ENCODE results near the gene SYNGAP1. TPM values are rescaled to one million over a fixed set of nuclear protein-coding genes. Genes with fewer than 3 reads are reported as not detected.
A peak's percentile ranks its signal among the peaks of the same experiment; 100 is the strongest.
"Not testable (repeated sequence)": the region's sequence is repeated elsewhere in the genome, so short reads cannot be mapped to it uniquely, and the experiment has no call there.

The SYNGAP1 gene
- total RNA-seq, result 10 to 100 TPM in 2 of 3 donors, 1 to 10 TPM in 1; 6.1 to 12.5 (median 10.7) TPM

DNA sequence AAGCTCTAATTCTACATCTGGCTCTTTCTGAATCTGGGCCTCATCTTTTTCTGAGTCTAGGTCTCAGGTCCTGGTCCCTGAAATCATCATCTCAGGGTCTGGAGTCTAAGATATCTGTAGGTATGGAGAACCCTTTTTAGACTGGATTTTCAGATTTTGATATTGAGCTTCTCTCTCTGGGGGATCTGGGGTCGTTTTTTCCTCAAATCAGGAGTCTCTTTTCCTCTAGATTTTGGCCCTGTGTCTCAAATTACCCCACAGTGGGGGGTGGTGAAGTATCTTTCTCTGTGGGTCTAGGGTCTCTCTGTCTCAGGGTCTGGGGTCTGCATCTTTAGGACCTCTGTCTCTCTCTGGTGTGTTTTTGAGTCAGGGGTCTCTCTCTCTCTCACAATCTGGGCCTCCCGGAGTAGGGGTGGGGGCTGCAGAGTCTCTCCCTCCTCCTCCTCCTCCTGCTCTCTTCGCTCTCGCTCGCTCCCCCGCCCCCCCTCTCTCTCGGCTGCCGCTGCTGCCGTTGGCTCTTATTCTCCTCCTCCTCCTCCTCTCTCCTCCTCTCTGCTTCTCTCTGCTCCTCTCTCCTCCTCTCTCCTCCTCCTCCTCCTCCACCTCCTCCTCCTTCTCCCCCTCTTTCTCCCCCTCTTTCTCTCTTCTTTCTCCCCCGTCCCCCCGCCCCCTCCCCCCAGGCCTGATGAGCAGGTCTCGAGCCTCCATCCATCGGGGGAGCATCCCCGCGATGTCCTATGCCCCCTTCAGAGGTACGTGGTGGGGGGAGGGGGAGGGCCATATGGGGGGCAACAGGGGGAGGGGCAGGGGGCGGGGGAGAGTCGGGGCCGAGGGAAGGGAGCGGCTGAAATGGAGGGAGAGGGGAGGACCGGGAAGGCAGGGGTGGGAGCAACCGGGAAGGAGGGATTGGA, at the start of gene SYNGAP1:
TSS of gene SYNGAP1 (plus strand) at position 486 of the 911 bp plus-strand sequence. CDS start at position 686, 200 bp downstream.
- H3K4me1 ChIP-seq, result peaks cover 0 to 5% of the 10 kb centered on the region in 2 donors
- H3K27ac ChIP-seq, result peak within 1 kb of the TSS; percentile 95 to 99
- no peak for TF ChIP-seq POLR2AphosphoS5 (IDR thresholded peaks at IDR 0.05)
- no peak for TF ChIP-seq POLR2A (IDR thresholded peaks at IDR 0.05)
- TF ChIP-seq, protein P1, sequence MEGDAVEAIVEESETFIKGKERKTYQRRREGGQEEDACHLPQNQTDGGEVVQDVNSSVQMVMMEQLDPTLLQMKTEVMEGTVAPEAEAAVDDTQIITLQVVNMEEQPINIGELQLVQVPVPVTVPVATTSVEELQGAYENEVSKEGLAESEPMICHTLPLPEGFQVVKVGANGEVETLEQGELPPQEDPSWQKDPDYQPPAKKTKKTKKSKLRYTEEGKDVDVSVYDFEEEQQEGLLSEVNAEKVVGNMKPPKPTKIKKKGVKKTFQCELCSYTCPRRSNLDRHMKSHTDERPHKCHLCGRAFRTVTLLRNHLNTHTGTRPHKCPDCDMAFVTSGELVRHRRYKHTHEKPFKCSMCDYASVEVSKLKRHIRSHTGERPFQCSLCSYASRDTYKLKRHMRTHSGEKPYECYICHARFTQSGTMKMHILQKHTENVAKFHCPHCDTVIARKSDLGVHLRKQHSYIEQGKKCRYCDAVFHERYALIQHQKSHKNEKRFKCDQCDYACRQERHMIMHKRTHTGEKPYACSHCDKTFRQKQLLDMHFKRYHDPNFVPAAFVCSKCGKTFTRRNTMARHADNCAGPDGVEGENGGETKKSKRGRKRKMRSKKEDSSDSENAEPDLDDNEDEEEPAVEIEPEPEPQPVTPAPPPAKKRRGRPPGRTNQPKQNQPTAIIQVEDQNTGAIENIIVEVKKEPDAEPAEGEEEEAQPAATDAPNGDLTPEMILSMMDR (IDR thresholded peaks at IDR 0.05), result no peak
- no peaks in the 10 kb centered on the region for H3K27me3 ChIP-seq
- DNase-seq (ENCODE audit: low spot score in 2 of 2), result no peak
- H3K36me3 ChIP-seq, result no peaks in the 10 kb centered on the region
- peak within 1 kb of the TSS; percentile 31 to 77 (median 48) for H3K4me3 ChIP-seq
- no peaks in the 10 kb centered on the region for H3K9me3 ChIP-seq
- intact Hi-C loops (cut with DNase I; ENCODE audit: low total_unique reads), result loop anchor here (10.0 kb wide), 1 partner anchor 545 kb away; no protein-coding TSS in a partner anchor

DNA sequence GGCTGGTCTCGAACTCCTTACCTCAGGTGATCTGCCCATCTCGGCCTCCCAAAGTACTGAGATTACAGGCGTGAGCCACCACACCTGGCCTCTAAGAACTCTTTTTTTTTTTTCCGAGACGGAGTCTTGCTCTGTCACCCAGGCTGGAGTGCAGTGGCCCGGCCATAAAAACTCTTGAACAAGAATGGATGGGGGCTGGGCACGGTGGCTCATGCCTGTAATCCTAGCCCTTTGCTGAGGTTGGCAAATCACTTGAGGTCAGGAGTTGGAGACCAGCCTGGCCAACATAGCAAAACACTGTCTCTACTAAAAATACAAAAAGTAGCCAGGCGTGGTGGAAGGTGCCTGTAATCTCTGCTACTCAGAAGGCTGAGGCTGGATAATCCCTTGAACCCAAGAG, 48.0 kb upstream of the SYNGAP1 start:
- H3K4me3 ChIP-seq; H3K27me3 ChIP-seq; DNase-seq (ENCODE audit: low spot score in 2 of 2); H3K27ac ChIP-seq; H3K36me3 ChIP-seq; intact Hi-C loops (cut with DNase I; ENCODE audit: low total_unique reads); H3K9me3 ChIP-seq: not testable (repeated sequence)
- H3K4me1 ChIP-seq, result peaks cover 0 to 10% of the 10 kb centered on the region in 2 donors

DNA sequence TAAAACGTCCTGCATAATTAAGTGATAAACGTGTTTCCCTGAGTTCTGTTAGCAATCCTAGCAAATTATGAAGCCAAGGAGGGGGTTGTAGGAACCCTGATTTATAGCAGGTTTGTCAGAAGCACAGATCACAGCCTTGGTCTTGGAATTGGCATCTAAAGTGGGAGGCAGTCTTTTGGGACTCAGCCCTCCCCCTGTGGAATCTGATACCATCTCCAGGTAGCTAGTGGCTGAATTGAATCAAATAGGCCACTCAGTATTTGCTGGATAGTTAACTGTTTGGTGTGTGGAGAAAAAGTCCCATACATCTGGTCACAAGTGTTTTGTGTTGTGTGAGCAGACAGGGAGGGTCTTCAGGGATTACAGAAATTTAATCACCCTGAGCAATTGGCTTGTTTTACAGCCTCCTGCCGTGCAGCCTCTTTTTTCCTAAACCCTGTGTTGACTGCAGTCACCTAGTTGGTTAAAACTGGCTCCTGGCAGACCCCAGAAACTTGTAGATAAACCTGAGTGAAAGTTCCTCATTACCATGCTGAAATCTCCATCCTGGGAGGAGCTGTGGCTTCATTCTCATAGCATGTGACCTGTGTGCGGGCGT, 47.2 kb upstream of the SYNGAP1 start:
- peak overlapping the region; percentile 40 to 77 for H3K27ac ChIP-seq
- H3K4me3 ChIP-seq, result no peak overlapping the region
- no peak for DNase-seq (ENCODE audit: low spot score in 2 of 2)
- intact Hi-C loops (cut with DNase I; ENCODE audit: low total_unique reads), result no loop called here
- no peak for TF ChIP-seq POLR2A (IDR thresholded peaks at IDR 0.05)
- TF ChIP-seq, protein P1 (IDR thresholded peaks at IDR 0.05), result no peak
- TF ChIP-seq POLR2AphosphoS5 (IDR thresholded peaks at IDR 0.05), result no peak
- no peaks in the 10 kb centered on the region for H3K27me3 ChIP-seq
- no peaks in the 10 kb centered on the region for H3K9me3 ChIP-seq
- H3K4me1 ChIP-seq, result peaks cover 0 to 10% of the 10 kb centered on the region in 2 donors
- no peaks in the 10 kb centered on the region for H3K36me3 ChIP-seq

DNA sequence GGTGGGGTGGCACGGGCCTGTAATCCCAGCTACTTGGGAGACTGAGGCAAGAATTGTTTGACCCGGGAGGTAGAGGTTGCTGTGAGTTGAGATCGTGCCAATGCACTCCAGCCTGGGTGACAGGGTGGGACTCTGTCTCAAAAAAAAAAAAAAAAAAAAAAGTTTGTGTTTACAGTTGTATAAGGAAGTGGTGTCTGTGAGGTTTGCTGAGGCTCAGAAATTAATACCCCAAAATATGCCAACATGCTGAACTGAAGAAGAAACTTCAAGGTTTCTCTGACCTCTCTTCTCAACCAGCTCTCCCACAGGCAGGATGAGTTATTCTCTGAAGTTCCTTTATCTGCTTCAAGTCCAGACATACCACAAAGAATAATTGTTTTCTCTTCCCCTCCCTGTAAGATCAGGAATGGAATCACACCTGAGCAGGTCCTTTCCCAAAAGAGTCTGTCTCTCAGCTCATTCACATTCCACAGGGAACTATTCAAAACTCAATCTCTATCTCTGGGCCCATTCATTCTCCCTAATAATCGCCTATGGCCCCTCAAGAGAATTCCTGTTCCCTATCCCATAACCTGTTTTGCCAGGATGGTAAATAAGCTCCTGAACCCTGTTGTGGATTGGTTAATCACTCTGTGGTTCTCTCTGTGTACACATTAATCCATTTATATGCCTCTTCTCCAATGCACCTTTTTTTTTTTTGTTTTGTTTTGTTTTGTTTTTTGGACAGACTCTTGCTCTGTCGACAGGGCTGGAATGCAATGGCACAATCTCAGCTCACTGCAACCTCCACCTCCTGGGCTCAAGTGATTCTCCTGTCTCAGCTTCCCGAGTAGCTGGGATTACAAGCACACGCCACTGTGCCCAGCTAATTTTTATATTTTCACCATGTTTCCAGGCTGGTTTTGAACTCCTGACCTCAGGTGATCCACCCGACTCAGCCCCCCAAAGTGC, 45.6 kb upstream of the SYNGAP1 start:
- Histone ChIP-seq H3K27ac (peak overlapping the region; percentile 77 to 83), H3K4me3 (peak overlapping the region in 1 of 3 donors; percentile 30), H3K27me3 (no peaks in the 10 kb centered on the region), H3K4me1 (peaks cover 0 to 10% of the 10 kb centered on the region in 2 donors), H3K9me3 (no peaks in the 10 kb centered on the region), H3K36me3 (no peaks in the 10 kb centered on the region)
- TF ChIP-seq, protein P1 (IDR thresholded peaks at IDR 0.05), result no peak
- no peak for TF ChIP-seq POLR2AphosphoS5 (IDR thresholded peaks at IDR 0.05)
- TF ChIP-seq POLR2A (IDR thresholded peaks at IDR 0.05), result no peak
- intact Hi-C loops (cut with DNase I; ENCODE audit: low total_unique reads), result no loop called here
- no peak for DNase-seq (ENCODE audit: low spot score in 2 of 2)

DNA sequence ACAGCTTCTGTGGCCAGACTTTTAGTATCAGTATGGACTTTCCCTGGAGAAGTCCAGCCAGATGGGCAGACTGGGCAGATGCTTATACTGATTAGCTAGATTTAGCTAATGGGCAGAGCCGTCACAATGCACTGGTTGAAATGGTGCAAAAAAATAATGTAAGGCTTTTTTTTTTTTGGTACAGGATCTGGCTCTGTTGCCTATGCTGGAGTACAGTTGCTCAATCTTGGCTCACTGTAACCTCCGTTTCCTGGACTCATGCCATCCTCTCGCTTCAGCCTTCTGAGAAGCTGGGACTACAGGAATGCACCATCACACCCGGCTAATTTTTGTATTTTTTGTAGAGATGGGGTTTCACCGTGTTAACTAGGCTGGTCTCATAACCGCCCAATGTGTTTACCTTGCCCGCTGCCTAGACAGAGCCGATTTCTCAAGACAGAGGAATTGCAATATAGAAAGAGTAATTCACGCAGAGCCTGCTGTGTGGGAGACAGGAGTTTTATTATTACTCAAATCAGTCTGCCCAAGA, 44.7 kb upstream of the SYNGAP1 start:
- Histone ChIP-seq H3K9me3 (no peaks in the 10 kb centered on the region), H3K27me3 (no peaks in the 10 kb centered on the region), H3K27ac (peak overlapping the region; percentile 83 to 92), H3K4me3 (peak overlapping the region in 2 of 3 donors; percentile 8 to 43), H3K36me3 (no peaks in the 10 kb centered on the region), H3K4me1 (peaks cover 0 to 10% of the 10 kb centered on the region in 2 donors)
- DNase-seq (ENCODE audit: low spot score in 2 of 2), result peak; percentile 78 to 84
- peak in 2 of 3 donors; percentile 36 to 58 for TF ChIP-seq POLR2AphosphoS5 (IDR thresholded peaks at IDR 0.05)
- TF ChIP-seq POLR2A (IDR thresholded peaks at IDR 0.05), result no peak
- TF ChIP-seq, protein P1 (IDR thresholded peaks at IDR 0.05), result no peak
- intact Hi-C loops (cut with DNase I; ENCODE audit: low total_unique reads), result no loop called here

All from breast epithelium (tissue), 4 donors.